Naive thymus-derived CD4-positive, alpha-beta T cell (primary cell): ENCODE results near the gene EIF3F. TPM values are rescaled to one million over a fixed set of nuclear protein-coding genes. Genes with fewer than 3 reads are reported as not detected.

ENCODE experiments used
- ATAC-seq: fragments of 150-1000 bp; cut with Tn5 transposase; 2 replicates; pipeline ENCODE4 v1.10.0; 2021; ENCODE audit warnings: mild to moderate bottlenecking, moderate library complexity
- CTCF ChIA-PET: fragments of 350-600 bp; sonication (Branson Sonifier 250); formaldehyde crosslinking; loops from one replicate; lab custom pipeline; 2021; ENCODE audit warnings: antibody characterized with exemption; lab: Charles Lee
- POLR2A ChIA-PET: fragments of 350-600 bp; sonication (Branson Sonifier 250); formaldehyde crosslinking; loops from one replicate; lab custom pipeline; 2021; ENCODE audit warnings: antibody characterized with exemption, inconsistent platforms; lab: Charles Lee
- DNase-seq, 9 donors: peaks; one replicate each; pipeline versions ENCODE4 v3.0.0 to v3.0.0-alpha.2; 2020 to 2022; ENCODE audit warnings: mixed read lengths in 1 of 9
- H3K27ac ChIP-seq: one replicate; pipeline ENCODE4 v1.7.0; 2013; ENCODE audit warnings: mild to moderate bottlenecking, low read depth, low read length, moderate library complexity
- H3K27me3 ChIP-seq, 2 donors: one replicate each; pipeline ENCODE4 v1.7.0; 2013; ENCODE audit warnings: low read length in 2 of 2, mild to moderate bottlenecking in 2 of 2, moderate library complexity in 2 of 2; ENCODE audit not compliant: control insufficient read depth in 2 of 2, insufficient read depth in 2 of 2
- H3K36me3 ChIP-seq, 3 experiments: 1 replicate in 2 of 3; 2 replicates in 1 of 3; pipeline ENCODE4 v1.7.0; 2013; ENCODE audit warnings: low read length in 3 of 3, mild to moderate bottlenecking in 3 of 3, moderate library complexity in 1 of 3; ENCODE audit not compliant: insufficient read depth in 3 of 3, control insufficient read depth in 2 of 3
- H3K4me1 ChIP-seq, 2 donors: one replicate each; pipeline ENCODE4 v1.7.0; 2013; ENCODE audit warnings: low read length in 2 of 2, mild to moderate bottlenecking in 2 of 2, moderate library complexity in 1 of 2; ENCODE audit not compliant: control insufficient read depth in 2 of 2, insufficient read depth in 2 of 2
- H3K4me3 ChIP-seq: 2 replicates; pipeline ENCODE4 v1.7.0; 2013; ENCODE audit warnings: mild to moderate bottlenecking, low read length
- H3K9me3 ChIP-seq, 3 experiments: 1 replicate in 2 of 3; 2 replicates in 1 of 3; pipeline ENCODE4 v1.7.0; 2013; ENCODE audit warnings: low read length in 3 of 3; ENCODE audit not compliant: control insufficient read depth in 2 of 3
- H3K27ac Mint-ChIP-seq, 9 donors: one replicate each; pipeline ENCODE4 v1.8.0; 2020 to 2022; ENCODE audit warnings: mixed read lengths in 9 of 9, mild to moderate bottlenecking in 8 of 9, moderate library complexity in 5 of 9, inconsistent platforms in 2 of 9
- H3K27me3 Mint-ChIP-seq, 5 donors: one replicate each; pipeline ENCODE4 v1.8.0; 2021 to 2022; ENCODE audit warnings: mixed read lengths in 5 of 5, mild to moderate bottlenecking in 1 of 5
- H3K36me3 Mint-ChIP-seq, 5 donors: one replicate each; pipeline ENCODE4 v1.8.0; 2020 to 2022; ENCODE audit warnings: mixed read lengths in 5 of 5, mild to moderate bottlenecking in 3 of 5, inconsistent platforms in 1 of 5
- H3K4me1 Mint-ChIP-seq, 7 donors: one replicate each; pipeline ENCODE4 v1.8.0; 2020 to 2022; ENCODE audit warnings: mixed read lengths in 7 of 7, mild to moderate bottlenecking in 3 of 7, inconsistent platforms in 1 of 7
- H3K4me3 Mint-ChIP-seq, 10 donors: one replicate each; pipeline ENCODE4 v1.8.0; 2020 to 2022; ENCODE audit warnings: mild to moderate bottlenecking in 10 of 10, mixed read lengths in 10 of 10, moderate library complexity in 6 of 10, inconsistent platforms in 2 of 10
- H3K9me3 Mint-ChIP-seq, 11 donors: one replicate each; pipeline ENCODE4 v1.8.0; 2020 to 2022; ENCODE audit warnings: mixed read lengths in 11 of 11, mild to moderate bottlenecking in 4 of 11, inconsistent platforms in 1 of 11, moderate library complexity in 1 of 11
- intact Hi-C, 2 donors: fragments of 100-400 bp; cut with micrococcal nuclease; formaldehyde crosslinking; loops; one replicate each; pipeline ENCODE4 v1.15.1; 2023
- polyA plus RNA-seq, 2 donors: library from polyadenylated mRNA; unstranded; fragments of 300-500 nt; fragmentation: Illumina TruSeq; gene quantifications; one replicate each; pipeline ENCODE4 v1.2.3, GENCODE V29; 2021
- total RNA-seq, 6 experiments: library from RNA in 5 of 6; stranded (reverse) in 5 of 6; gene quantifications; 1 replicate in 5 of 6; 2 replicates in 1 of 6; pipeline ENCODE4 v1.2.3 and lab custom pipeline; 2021 to 2026

EIF3F gene
- total and polyA plus RNA-seq, 7 experiments from 2014 or later = 222 to 555 (median 358) TPM

DNA sequence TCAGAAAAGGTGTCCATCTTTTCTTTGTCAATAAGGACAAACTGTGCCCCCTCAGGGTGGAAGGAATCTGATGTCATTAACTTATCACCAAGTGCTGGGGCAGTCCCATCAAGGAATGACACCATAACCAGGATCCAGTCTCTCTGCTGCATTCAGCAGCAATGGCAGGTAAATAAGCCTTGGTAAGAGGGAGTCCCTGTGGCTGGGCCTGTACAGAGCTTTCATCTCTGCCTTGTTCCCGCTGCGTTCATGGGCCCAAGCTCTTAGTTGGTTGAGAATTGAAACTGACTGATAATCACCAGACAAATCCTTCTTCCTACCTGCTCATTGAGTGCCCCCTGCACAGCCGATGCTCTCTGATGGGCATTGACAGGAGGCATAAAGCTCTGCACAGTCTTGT, 22.7 kb downstream of the EIF3F start:
- POLR2A ChIA-PET = no interaction called here
- H3K27ac Mint-ChIP-seq = no peak overlapping the region

DNA sequence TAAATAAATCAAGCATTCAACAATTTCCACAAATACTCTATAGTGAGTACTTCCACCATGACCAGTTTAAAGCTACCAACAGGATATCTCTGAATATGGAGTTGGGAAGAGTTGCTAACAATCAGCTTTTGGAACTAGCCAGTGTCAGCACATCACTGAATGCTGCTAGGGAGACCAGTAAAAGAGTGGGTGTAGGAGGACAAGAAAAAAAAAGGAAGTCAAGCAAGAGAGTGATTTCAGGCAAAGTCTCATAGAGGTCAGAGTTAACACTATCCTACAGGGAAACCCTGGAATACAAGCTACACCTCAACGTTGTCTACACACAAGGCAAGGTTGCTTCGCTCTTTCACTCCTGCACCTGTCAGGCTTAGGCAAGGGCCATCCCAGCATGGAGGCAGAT, 24.2 kb downstream of the EIF3F start:
- Histone ChIP-seq H3K4me3 (no peak overlapping the region), H3K27ac (no peak overlapping the region), H3K27me3 (no peaks in the 10 kb centered on the region), H3K9me3 (no peaks in the 10 kb centered on the region), H3K4me1 (no peaks in the 10 kb centered on the region), H3K36me3 (no peaks in the 10 kb centered on the region)
- ATAC-seq (no peak), DNase-seq (no peak)
- Mint-ChIP-seq H3K9me3 (no peaks in the 10 kb centered on the region), H3K4me3 (no peak overlapping the region), H3K27ac (no peak overlapping the region), H3K27me3 (peaks cover 15 to 31% (median 22%) of the 10 kb centered on the region in 5 donors), H3K36me3 (no peaks in the 10 kb centered on the region), H3K4me1 (no peaks in the 10 kb centered on the region)
- ChIA-PET POLR2A (no interaction called here), CTCF (interaction anchor here (0.7 kb wide), 1 partner anchor 88 kb away, joined by 3 read pairs; no protein-coding TSS in a partner anchor)
- intact Hi-C loops = no loop called here

More for the DNA sequence above, 22.7 kb downstream of the EIF3F start:
- ATAC-seq = no peak
- H3K4me1 Mint-ChIP-seq = no peaks in the 10 kb centered on the region
- no peaks in the 10 kb centered on the region for H3K27me3 ChIP-seq
- no peak overlapping the region for H3K4me3 Mint-ChIP-seq
- DNase-seq = no peak
- H3K36me3 Mint-ChIP-seq = no peaks in the 10 kb centered on the region
- H3K36me3 ChIP-seq = no peaks in the 10 kb centered on the region
- no peaks in the 10 kb centered on the region for H3K4me1 ChIP-seq
- no peak overlapping the region for H3K4me3 ChIP-seq
- CTCF ChIA-PET = interaction anchor here (1.3 to 1.6 kb wide), 2 partner anchors 23 to 90 kb away, joined by 3 to 5 read pairs; partner anchors contain the start of gene EIF3F
- intact Hi-C loops = loop anchor here in 1 of 2 donors (10.0 kb wide), 1 partner anchor 255 kb away; the partner anchor contains the start of gene LMO1
- H3K9me3 ChIP-seq = no peaks in the 10 kb centered on the region
- H3K27ac ChIP-seq = no peak overlapping the region
- no peaks in the 10 kb centered on the region for H3K9me3 Mint-ChIP-seq
- peaks cover 5 to 22% (median 11%) of the 10 kb centered on the region in 5 donors for H3K27me3 Mint-ChIP-seq

DNA sequence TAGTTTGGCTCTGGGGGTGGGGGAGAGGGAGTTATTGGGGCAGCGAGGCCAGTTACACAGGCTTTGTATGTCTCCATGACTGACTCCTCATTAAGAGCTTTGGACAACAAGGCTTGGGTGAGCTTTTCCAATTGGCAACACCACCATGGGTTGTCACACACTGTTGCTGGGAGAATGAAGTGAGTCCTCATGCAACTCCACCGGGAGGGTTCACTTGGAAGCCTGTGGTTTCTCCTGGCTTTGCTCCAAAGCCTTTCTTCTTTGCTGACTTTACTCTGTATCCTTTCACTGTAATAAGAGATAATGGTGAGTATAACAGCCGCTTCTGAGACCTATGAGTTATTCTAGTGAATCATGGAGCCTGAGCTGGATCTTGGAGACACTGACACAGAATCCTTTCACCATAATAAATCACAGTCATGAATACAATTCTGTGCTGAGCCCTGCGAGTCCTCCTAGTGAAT, 24.9 kb downstream of the EIF3F start:
- H3K9me3 Mint-ChIP-seq = no peaks in the 10 kb centered on the region
- no peak for DNase-seq
- intact Hi-C loops = no loop called here
- H3K4me3 Mint-ChIP-seq = no peak overlapping the region
- ChIA-PET CTCF (interaction anchor here (0.7 kb wide), 1 partner anchor 87 kb away, joined by 3 read pairs; no protein-coding TSS in a partner anchor), POLR2A (no interaction called here)
- Histone ChIP-seq H3K27me3 (no peaks in the 10 kb centered on the region), H3K4me3 (no peak overlapping the region), H3K4me1 (no peaks in the 10 kb centered on the region), H3K27ac (no peak overlapping the region), H3K36me3 (no peaks in the 10 kb centered on the region), H3K9me3 (no peaks in the 10 kb centered on the region)
- H3K27me3 Mint-ChIP-seq = peaks cover 22 to 37% (median 25%) of the 10 kb centered on the region in 5 donors
- no peaks in the 10 kb centered on the region for H3K4me1 Mint-ChIP-seq
- no peak for ATAC-seq
- H3K36me3 Mint-ChIP-seq = no peaks in the 10 kb centered on the region
- no peak overlapping the region for H3K27ac Mint-ChIP-seq

DNA sequence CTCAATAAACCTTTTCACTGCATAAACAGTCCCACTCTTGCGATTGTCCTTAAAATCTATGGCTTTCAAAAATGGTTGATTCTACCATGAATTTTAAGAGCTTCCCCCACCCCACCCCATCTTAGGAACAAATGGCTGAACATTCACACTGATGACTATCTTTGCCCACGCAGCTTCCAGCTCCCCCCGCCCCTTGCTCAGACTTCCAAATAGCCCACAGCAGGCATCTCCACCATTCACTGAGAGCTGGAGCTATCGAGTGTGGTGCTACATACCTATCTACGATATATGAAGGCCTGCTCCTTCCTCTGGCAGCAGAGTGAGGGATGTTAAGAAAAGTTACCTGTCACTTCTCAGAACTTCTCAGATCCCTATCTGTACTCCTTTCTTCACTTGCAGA, 26.7 kb downstream of the EIF3F start:
- CTCF ChIA-PET = no interaction called here
- Mint-ChIP-seq H3K4me3 (no peak overlapping the region), H3K4me1 (peaks cover 4 to 11% (median 5%) of the 10 kb centered on the region in 7 donors)

DNA sequence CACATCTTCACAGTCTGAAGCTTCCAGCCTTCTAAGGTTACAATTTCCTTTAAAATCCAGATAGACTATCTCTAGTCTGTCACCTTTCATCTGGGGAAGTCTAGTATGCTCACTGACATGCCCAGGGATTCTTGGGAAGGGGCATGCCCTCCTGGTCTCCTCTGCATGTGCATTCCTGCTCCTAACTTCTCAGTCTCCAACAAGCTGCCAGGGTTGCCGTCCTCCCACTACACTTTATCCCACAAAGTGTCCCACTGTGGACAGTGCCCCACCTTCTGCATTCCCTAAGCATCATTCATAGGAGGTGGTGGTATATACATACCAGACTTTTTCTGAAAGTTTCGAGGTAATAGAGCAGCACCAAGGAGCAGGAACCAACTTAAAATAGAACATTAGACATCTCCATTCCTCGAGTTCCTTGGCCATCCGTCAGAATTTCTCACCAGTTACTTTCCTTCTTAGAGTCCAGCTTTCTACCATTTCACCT, 28.7 kb downstream of the EIF3F start:
- Histone ChIP-seq H3K9me3 (no peaks in the 10 kb centered on the region), H3K27ac (no peak overlapping the region), H3K36me3 (no peaks in the 10 kb centered on the region), H3K4me3 (no peak overlapping the region), H3K27me3 (peaks cover 0 to 4% of the 10 kb centered on the region in 2 donors), H3K4me1 (peaks cover 4% of the 10 kb centered on the region in 2 donors)
- intact Hi-C loops = loop anchor here in 1 of 2 donors (5.0 kb wide), 1 partner anchor 1778 kb away; the partner anchor contains the start of gene CNGA4
- Mint-ChIP-seq H3K4me3 (no peak overlapping the region), H3K36me3 (no peaks in the 10 kb centered on the region), H3K27ac (no peak overlapping the region), H3K9me3 (peaks cover 0 to 2% (median 0%) of the 10 kb centered on the region in 11 donors), H3K27me3 (peaks cover 39 to 55% (median 48%) of the 10 kb centered on the region in 5 donors), H3K4me1 (peaks cover 7 to 20% (median 12%) of the 10 kb centered on the region in 7 donors)
- no peak for ATAC-seq
- ChIA-PET POLR2A (no interaction called here), CTCF (interaction anchor here (2.7 kb wide), 1 partner anchor 10 kb away, joined by 9 read pairs; no protein-coding TSS in a partner anchor)
- DNase-seq = no peak

More for the DNA sequence above, 26.7 kb downstream of the EIF3F start:
- H3K9me3 ChIP-seq = no peaks in the 10 kb centered on the region
- peaks cover 0 to 4% of the 10 kb centered on the region in 2 donors for H3K27me3 ChIP-seq
- Mint-ChIP-seq H3K36me3 (no peaks in the 10 kb centered on the region), H3K27ac (peak overlapping the region in 1 of 9 donors; percentile 31), H3K9me3 (no peaks in the 10 kb centered on the region), H3K27me3 (peaks cover 35 to 54% (median 38%) of the 10 kb centered on the region in 5 donors)
- no peak overlapping the region for H3K4me3 ChIP-seq
- peaks cover 4% of the 10 kb centered on the region in 2 donors for H3K4me1 ChIP-seq
- H3K36me3 ChIP-seq = no peaks in the 10 kb centered on the region
- ATAC-seq (no peak), DNase-seq (no peak)
- no peak overlapping the region for H3K27ac ChIP-seq
- intact Hi-C loops = no loop called here
- POLR2A ChIA-PET = no interaction called here

DNA sequence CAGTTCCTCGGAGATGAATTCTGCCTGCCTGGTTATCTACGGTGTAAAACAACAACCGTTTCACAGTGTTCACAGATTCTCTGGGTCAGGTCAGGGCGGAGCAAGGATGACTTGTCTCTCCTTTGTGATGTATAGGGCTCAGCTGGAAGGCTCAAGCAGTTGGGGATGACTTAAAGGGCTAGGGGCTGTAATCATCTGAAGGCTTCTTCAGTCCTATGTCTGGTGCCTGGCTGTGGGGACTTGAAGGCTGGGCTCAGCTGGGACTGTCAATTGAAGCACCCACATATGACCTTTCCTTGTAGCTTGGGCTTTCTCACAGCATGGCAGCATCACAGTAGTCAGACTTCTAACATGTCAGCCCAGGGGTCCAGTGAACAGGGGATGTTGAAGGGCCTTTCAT, 29.3 kb downstream of the EIF3F start:
- no peak for DNase-seq
- H3K27ac ChIP-seq = no peak overlapping the region
- POLR2A ChIA-PET = no interaction called here
- Mint-ChIP-seq H3K4me1 (peaks cover 7 to 20% (median 12%) of the 10 kb centered on the region in 7 donors), H3K27ac (peak overlapping the region in 1 of 9 donors; percentile 9), H3K27me3 (peaks cover 36 to 60% (median 51%) of the 10 kb centered on the region in 5 donors), H3K36me3 (no peaks in the 10 kb centered on the region), H3K9me3 (peaks cover 0 to 2% (median 0%) of the 10 kb centered on the region in 11 donors), H3K4me3 (no peak overlapping the region)
- peaks cover 4% of the 10 kb centered on the region in 2 donors for H3K4me1 ChIP-seq
- no peaks in the 10 kb centered on the region for H3K9me3 ChIP-seq
- intact Hi-C loops = loop anchor here in 1 of 2 donors (5.0 kb wide), 1 partner anchor 1779 kb away; the partner anchor contains the start of gene CNGA4
- ATAC-seq = no peak
- CTCF ChIA-PET = interaction anchor here (2.7 kb wide), 1 partner anchor 10 kb away, joined by 9 read pairs; no protein-coding TSS in a partner anchor
- peaks cover 0 to 4% of the 10 kb centered on the region in 2 donors for H3K27me3 ChIP-seq
- no peak overlapping the region for H3K4me3 ChIP-seq
- H3K36me3 ChIP-seq = no peaks in the 10 kb centered on the region
